ENCODE results near the gene SGMS2. TPM values are rescaled to one million over a fixed set of nuclear protein-coding genes. Genes with fewer than 3 reads are reported as not detected.

The SGMS2 gene
- total and polyA plus RNA-seq, 4 donors: 7.3 to 41.7 (median 14.1) TPM

DNA sequence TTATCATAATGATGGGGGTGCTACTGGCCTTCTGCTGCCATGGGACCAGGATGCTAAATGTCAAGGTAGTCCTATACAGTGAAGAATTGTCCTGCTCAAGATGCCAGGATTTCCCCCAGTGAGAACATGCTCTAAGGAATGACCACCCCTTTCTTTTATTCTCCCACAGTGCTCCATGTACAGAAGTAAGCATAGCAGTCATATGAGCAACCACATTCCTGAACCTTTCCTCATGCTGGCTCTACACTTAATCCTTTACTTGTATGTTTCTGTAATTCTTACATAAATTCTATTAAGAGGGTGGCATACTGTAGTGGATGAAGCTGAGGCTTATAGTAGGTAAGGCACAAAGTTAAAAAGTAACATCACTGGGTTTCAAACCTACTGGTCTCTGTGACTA is 126.8 kb downstream of the SGMS2 start:
- no peak overlapping the region for H3K27ac ChIP-seq (ENCODE audit: low read depth in 1 of 2, low read length in 2 of 2)
- H3K4me3 ChIP-seq (ENCODE audit: low read depth in 1 of 3, low read length in 3 of 3): no peak overlapping the region
- DNase-seq (ENCODE audit: low spot score): no peak
- no peak for TF ChIP-seq TAF1 (conservative IDR thresholded peaks at IDR 0.05)
- no peak for TF ChIP-seq HNF4A (conservative IDR thresholded peaks at IDR 0.05)
- no peak for TF ChIP-seq FOXA1 (IDR thresholded peaks at IDR 0.05)
- TF ChIP-seq HNF4G (IDR thresholded peaks at IDR 0.05): no peak
- no peak for TF ChIP-seq GABPA (IDR thresholded peaks at IDR 0.05 in 1 of 2, conservative IDR thresholded peaks at IDR 0.05 in 1 of 2)
- no peak for TF ChIP-seq RAD21 (IDR thresholded peaks at IDR 0.05)
- TF ChIP-seq FOXA2 (IDR thresholded peaks at IDR 0.05): no peak
- TF ChIP-seq MAX (IDR thresholded peaks at IDR 0.05): no peak
- TF ChIP-seq RXRA (IDR thresholded peaks at IDR 0.05): no peak
- no peak for TF ChIP-seq YY1 (IDR thresholded peaks at IDR 0.05)
- no peak for TF ChIP-seq CTCF (IDR thresholded peaks at IDR 0.05; ENCODE audit: low read depth, low read length, missing input control)
- H3K36me3 ChIP-seq (ENCODE audit: control insufficient read depth in 4 of 4, insufficient read depth in 3 of 4, low read depth in 1 of 4, low read length in 3 of 4): peaks cover 0 to 9% (median 6%) of the 10 kb centered on the region in 4 donors
- H3K27me3 ChIP-seq (ENCODE audit: control insufficient read depth in 4 of 4, insufficient read depth in 4 of 4, low read length in 3 of 4): no peaks in the 10 kb centered on the region
- H3K4me1 ChIP-seq (ENCODE audit: control insufficient read depth in 4 of 4, insufficient read depth in 4 of 4, low read length in 3 of 4): no peaks in the 10 kb centered on the region
- no peaks in the 10 kb centered on the region for H3K9me3 ChIP-seq (ENCODE audit: control insufficient read depth in 4 of 4, low read length in 3 of 4)
- no peak overlapping the region for H3K9ac ChIP-seq (ENCODE audit: low read depth in 1 of 2, low read length in 2 of 2)

GRCh38 chr4:107956011-107956410 is 131.3 kb downstream of the SGMS2 start:
- H3K4me3 ChIP-seq (ENCODE audit: low read depth in 1 of 3, low read length in 3 of 3): no peak overlapping the region
- TF ChIP-seq, protein P1, sequence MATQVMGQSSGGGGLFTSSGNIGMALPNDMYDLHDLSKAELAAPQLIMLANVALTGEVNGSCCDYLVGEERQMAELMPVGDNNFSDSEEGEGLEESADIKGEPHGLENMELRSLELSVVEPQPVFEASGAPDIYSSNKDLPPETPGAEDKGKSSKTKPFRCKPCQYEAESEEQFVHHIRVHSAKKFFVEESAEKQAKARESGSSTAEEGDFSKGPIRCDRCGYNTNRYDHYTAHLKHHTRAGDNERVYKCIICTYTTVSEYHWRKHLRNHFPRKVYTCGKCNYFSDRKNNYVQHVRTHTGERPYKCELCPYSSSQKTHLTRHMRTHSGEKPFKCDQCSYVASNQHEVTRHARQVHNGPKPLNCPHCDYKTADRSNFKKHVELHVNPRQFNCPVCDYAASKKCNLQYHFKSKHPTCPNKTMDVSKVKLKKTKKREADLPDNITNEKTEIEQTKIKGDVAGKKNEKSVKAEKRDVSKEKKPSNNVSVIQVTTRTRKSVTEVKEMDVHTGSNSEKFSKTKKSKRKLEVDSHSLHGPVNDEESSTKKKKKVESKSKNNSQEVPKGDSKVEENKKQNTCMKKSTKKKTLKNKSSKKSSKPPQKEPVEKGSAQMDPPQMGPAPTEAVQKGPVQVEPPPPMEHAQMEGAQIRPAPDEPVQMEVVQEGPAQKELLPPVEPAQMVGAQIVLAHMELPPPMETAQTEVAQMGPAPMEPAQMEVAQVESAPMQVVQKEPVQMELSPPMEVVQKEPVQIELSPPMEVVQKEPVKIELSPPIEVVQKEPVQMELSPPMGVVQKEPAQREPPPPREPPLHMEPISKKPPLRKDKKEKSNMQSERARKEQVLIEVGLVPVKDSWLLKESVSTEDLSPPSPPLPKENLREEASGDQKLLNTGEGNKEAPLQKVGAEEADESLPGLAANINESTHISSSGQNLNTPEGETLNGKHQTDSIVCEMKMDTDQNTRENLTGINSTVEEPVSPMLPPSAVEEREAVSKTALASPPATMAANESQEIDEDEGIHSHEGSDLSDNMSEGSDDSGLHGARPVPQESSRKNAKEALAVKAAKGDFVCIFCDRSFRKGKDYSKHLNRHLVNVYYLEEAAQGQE (IDR thresholded peaks at IDR 0.05): no peak
- TF ChIP-seq HNF4A (conservative IDR thresholded peaks at IDR 0.05) (no peak), EGR1 (IDR thresholded peaks at IDR 0.05; ENCODE audit: low read depth in 2 of 2) (no peak), JUND (IDR thresholded peaks at IDR 0.05) (no peak), FOXA1 (IDR thresholded peaks at IDR 0.05) (no peak), SP1 (IDR thresholded peaks at IDR 0.05) (no peak), NR2F2 (IDR thresholded peaks at IDR 0.05) (no peak), HNF4G (IDR thresholded peaks at IDR 0.05) (no peak), ZBTB33 (IDR thresholded peaks at IDR 0.05) (no peak), RXRA (IDR thresholded peaks at IDR 0.05) (no peak), CTCF (IDR thresholded peaks at IDR 0.05; ENCODE audit: low read depth, low read length, missing input control) (no peak)
- 93% methylated on average over 1 of the region's 1 CpG for WGBS
- no peak for DNase-seq (ENCODE audit: low spot score)
- no peaks in the 10 kb centered on the region for H3K27me3 ChIP-seq (ENCODE audit: control insufficient read depth in 4 of 4, insufficient read depth in 4 of 4, low read length in 3 of 4)
- H3K36me3 ChIP-seq (ENCODE audit: control insufficient read depth in 4 of 4, insufficient read depth in 3 of 4, low read depth in 1 of 4, low read length in 3 of 4): peaks cover 0 to 4% (median 1%) of the 10 kb centered on the region in 4 donors
- H3K4me1 ChIP-seq (ENCODE audit: control insufficient read depth in 4 of 4, insufficient read depth in 4 of 4, low read length in 3 of 4): no peaks in the 10 kb centered on the region
- no peaks in the 10 kb centered on the region for H3K9me3 ChIP-seq (ENCODE audit: control insufficient read depth in 4 of 4, low read length in 3 of 4)
- no peak overlapping the region for H3K9ac ChIP-seq (ENCODE audit: low read depth in 1 of 2, low read length in 2 of 2)
- H3K27ac ChIP-seq (ENCODE audit: low read depth in 1 of 2, low read length in 2 of 2): no peak overlapping the region
